A549 treated with Hydrocortisone at 1 μM for 4 hours (cell line): ENCODE data around the gene DPM3. TPM values are rescaled to one million over a fixed set of nuclear protein-coding genes. Genes with fewer than 3 reads are reported as not detected.

Experiments
- total RNA-seq: library from RNA; stranded (reverse); fragments of 200-300 nt; extraction: Qiagen RNA extraction; gene quantifications from 5 replicates; pipeline ENCODE4 v1.2.3, GENCODE V29; 2022

The DPM3 gene
- total RNA-seq: 69.5 to 108 TPM (median 98.1 TPM) in 5 replicates

GRCh38 chr1:155139895-155140629, at the start of gene DPM3:
DPM3 (minus strand) TSS chr1:155140531; CDS start chr1:155140240, 291 bp downstream.

GRCh38 chr1:155173478-155174323, 33.4 kb upstream of the DPM3 start, which contains the start of gene TRIM46:
TRIM46 (plus strand) TSS chr1:155173849; CDS start chr1:155173967, 118 bp downstream.

GRCh38 chr1:155172732-155173477, 32.6 kb upstream of the DPM3 start, which contains the start of gene KRTCAP2:
KRTCAP2 (minus strand) TSS chr1:155173304; CDS start chr1:155173224, 80 bp downstream.

DNA sequence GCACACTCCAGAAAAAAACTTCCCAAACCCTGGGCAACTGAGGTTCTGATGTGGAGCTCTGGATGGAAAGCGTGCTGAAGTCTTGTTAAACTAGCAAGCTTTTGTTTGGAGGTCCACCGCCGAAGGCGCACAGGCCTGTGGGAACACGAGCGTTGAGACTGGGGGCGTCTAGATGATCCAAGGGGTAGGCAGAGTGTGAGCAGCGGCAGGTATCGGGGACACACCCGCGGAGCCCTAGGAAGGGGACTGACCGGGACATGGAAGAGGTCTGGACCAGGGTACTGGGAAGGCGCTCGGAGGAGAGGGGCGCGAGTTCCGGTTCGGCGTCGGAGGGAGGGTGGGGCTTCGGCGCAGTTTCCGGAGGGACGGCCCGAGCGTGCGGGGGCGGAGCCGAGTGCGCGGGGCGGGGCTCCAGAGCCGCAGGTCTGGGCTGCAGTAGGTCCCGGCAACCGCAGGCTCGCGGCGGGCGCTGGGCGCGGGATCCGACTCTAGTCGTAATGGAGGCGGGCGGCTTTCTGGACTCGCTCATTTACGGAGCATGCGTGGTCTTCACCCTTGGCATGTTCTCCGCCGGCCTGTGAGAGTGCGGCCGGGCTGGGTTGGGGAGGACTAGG, 4.8 kb downstream of the DPM3 start, which contains the start of gene SLC50A1:
Gene SLC50A1 (plus strand): TSS at position 438 of the 614 bp plus-strand sequence. CDS start 60 bp downstream, at position 498.

DNA sequence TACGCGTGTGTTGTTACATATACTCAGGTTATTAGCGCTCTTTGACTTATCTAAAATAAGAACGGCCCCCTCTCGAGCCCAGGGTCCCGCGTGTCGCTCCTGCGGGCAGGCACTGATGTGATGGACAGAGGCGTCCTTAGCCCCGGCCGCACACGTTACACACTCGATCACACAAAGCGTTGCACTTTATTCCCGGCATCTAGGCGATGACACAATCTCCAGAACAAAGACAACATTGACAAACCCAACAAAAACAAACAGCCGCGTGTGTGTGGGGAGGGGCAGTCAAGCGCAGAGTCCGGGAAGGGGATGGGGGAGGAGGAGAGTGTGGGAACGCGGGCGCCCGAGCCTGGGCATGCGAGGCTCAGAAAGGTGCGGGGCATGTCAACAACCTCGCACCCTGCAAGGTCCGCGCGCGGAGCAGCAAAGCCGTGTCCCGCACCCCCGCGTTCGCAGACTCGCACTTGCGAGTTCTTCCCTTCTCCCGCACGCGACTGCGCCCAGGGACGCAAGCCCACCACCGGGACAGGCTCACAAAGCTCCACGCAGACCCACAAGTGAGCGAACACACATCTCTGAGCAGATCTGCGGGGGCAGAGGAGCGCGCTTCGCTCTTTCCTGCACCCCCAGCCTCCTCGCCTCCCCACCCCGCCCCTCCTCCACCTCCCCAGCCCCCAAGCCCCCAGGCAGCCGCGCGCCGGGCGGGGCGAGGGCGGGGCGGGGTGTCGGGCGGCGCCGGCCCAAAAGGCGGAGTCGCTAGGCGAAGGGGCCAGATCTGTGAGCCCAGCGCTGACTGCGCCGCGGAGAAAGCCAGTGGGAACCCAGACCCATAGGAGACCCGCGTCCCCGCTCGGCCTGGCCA, 13.0 kb downstream of the DPM3 start, which contains the start of gene EFNA1:
Gene EFNA1 (plus strand): TSS at position 772 of the 862 bp plus-strand sequence. CDS start 102 bp downstream, outside the sequence.

Other genes starting within 250 kb of the DPM3 start
- 42.1 to 48.4 TPM (median 43.6 TPM) in 5 replicates for gene PMVK, start 203.8 kb downstream of the DPM3 start, total RNA-seq
- 13.1 to 16.1 TPM (median 14.7 TPM) in 5 replicates for gene PBXIP1, start 184.4 kb downstream of the DPM3 start, total RNA-seq
- gene PYGO2, start 178.7 kb downstream of the DPM3 start, total RNA-seq: 20.1 to 24.8 TPM (median 23.2 TPM) in 5 replicates
- gene SHC1, start 169.8 kb downstream of the DPM3 start, total RNA-seq: 194 to 253 TPM (median 238 TPM) in 5 replicates
- gene CKS1B, start 165.8 kb downstream of the DPM3 start, total RNA-seq: 311 to 367 TPM (median 344 TPM) in 5 replicates
- gene FLAD1, start 157.2 kb downstream of the DPM3 start, total RNA-seq: 38.8 to 45.4 TPM (median 43.8 TPM) in 5 replicates
- not detected in 5 replicates for gene LENEP, start 146.9 kb downstream of the DPM3 start, total RNA-seq
- 44.8 to 52.9 TPM (median 49.0 TPM) in 5 replicates for gene ZBTB7B, start 137.7 kb downstream of the DPM3 start, total RNA-seq
- gene DCST2, start 106.8 kb downstream of the DPM3 start, total RNA-seq: 0.37 to 0.77 TPM (median 0.52 TPM) in 5 replicates
- 0.07 to 0.08 TPM in 2 of 5 replicates, not detected in the others for gene DCST1, start 106.7 kb downstream of the DPM3 start, total RNA-seq
- gene ADAM15, start 89.2 kb downstream of the DPM3 start, total RNA-seq: 84.2 to 106 TPM (median 101 TPM) in 5 replicates
- gene EFNA4, start 76.8 kb downstream of the DPM3 start, total RNA-seq: 12.3 to 15.4 TPM (median 13.0 TPM) in 5 replicates
- 9.7 to 11.7 TPM (median 11.6 TPM) in 5 replicates for gene EFNA3, start 61.7 kb downstream of the DPM3 start, total RNA-seq
- gene EFNA1, start 12.7 kb downstream of the DPM3 start, total RNA-seq: 21.4 to 32.6 TPM (median 26.0 TPM) in 5 replicates
- gene SLC50A1, start 4.7 kb downstream of the DPM3 start, total RNA-seq: 32.8 to 36.7 TPM (median 34.6 TPM) in 5 replicates
- gene KRTCAP2, start 32.8 kb upstream of the DPM3 start, total RNA-seq: 187 to 257 TPM (median 250 TPM) in 5 replicates
- 1.7 to 2.9 TPM (median 2.7 TPM) in 5 replicates for gene TRIM46, start 33.3 kb upstream of the DPM3 start, total RNA-seq
- gene THBS3, start 67.4 kb upstream of the DPM3 start, total RNA-seq: 7.6 to 9.3 TPM (median 8.5 TPM) in 5 replicates
- gene MTX1, start 68.2 kb upstream of the DPM3 start, total RNA-seq: 63.2 to 79.8 TPM (median 74.7 TPM) in 5 replicates
- 31.8 to 36.8 TPM (median 32.8 TPM) in 5 replicates for gene ENTREP3, start 115.0 kb upstream of the DPM3 start, total RNA-seq
- 94.3 to 128 TPM (median 118 TPM) in 5 replicates for gene SCAMP3, start 121.8 kb upstream of the DPM3 start, total RNA-seq
- gene CLK2, start 133.0 kb upstream of the DPM3 start, total RNA-seq: 22.3 to 26.3 TPM (median 25.4 TPM) in 5 replicates
- 3.5 to 5.3 TPM (median 4.6 TPM) in 5 replicates for gene HCN3, start 136.9 kb upstream of the DPM3 start, total RNA-seq
- not detected in 5 replicates for gene PKLR, start 160.9 kb upstream of the DPM3 start, total RNA-seq
- 158 to 180 TPM (median 168 TPM) in 5 replicates for gene FDPS, start 168.3 kb upstream of the DPM3 start, total RNA-seq
- gene RUSC1, start 180.4 kb upstream of the DPM3 start, total RNA-seq: 42.2 to 54.3 TPM (median 53.4 TPM) in 5 replicates